HCT116 (cell line): ENCODE data around the gene FSIP1.

Experiments
- CEBPB ChIP-seq: IDR thresholded peaks from 2 replicates; pipeline ENCODE4 v1.6.1; 2012; ENCODE audit warnings: low read depth
- EZH2 ChIP-seq: fragments of 200-600 bp; sonication (generic); IDR thresholded peaks from 2 replicates; pipeline ENCODE4 v1.6.1; 2017; ENCODE audit warnings: antibody characterized with exemption, mixed run types
- EZH2phosphoT487 ChIP-seq: fragments of 200-600 bp; IDR thresholded peaks from 2 replicates; pipeline ENCODE4 v1.6.1; 2018; ENCODE audit warnings: antibody characterized with exemption, borderline replicate concordance
- FOSL1 ChIP-seq: IDR thresholded peaks from 2 replicates; pipeline ENCODE4 v1.6.1; 2012; ENCODE audit warnings: low read depth
- POLR2A ChIP-seq: IDR thresholded peaks from 2 replicates; pipeline ENCODE4 v1.7.0; 2011; ENCODE audit warnings: borderline replicate concordance; ENCODE audit not compliant: insufficient read depth, insufficient read length; ENCODE audit errors: extremely low read depth
- POLR2AphosphoS5 ChIP-seq: IDR thresholded peaks from 2 replicates; pipeline ENCODE4 v1.6.1; 2011; ENCODE audit warnings: mild to moderate bottlenecking, low read depth, low read length, moderate library complexity
- SIN3A ChIP-seq: IDR thresholded peaks from 2 replicates; pipeline ENCODE4 v1.6.1; 2012; ENCODE audit warnings: low read depth
- TCF7L2 ChIP-seq: IDR thresholded peaks from 2 replicates; pipeline ENCODE4 v1.7.0; 2011; ENCODE audit warnings: borderline replicate concordance, inconsistent platforms; ENCODE audit not compliant: insufficient read depth, insufficient read length; ENCODE audit errors: extremely low read depth
- YY1 ChIP-seq: IDR thresholded peaks from 2 replicates; pipeline ENCODE4 v1.6.1; 2011; ENCODE audit warnings: low read length, low read depth, moderate library complexity, mild to moderate bottlenecking; ENCODE audit not compliant: insufficient replicate concordance; ENCODE audit errors: extremely low read depth
- ZNF274 ChIP-seq: fragments of 200-500 bp; sonication (Bioruptor generic); IDR thresholded peaks from 2 replicates; pipeline ENCODE4 v1.6.1; 2014; ENCODE audit warnings: mild to moderate bottlenecking, low read depth, low read length, inconsistent platforms
- TF ChIP-seq, protein P1 (sequence below): IDR thresholded peaks from 2 replicates; pipeline ENCODE4 v1.6.1; 2012
- TF ChIP-seq, protein P2 (sequence below), 3 experiments: fragments of 200-600 bp in 1 of 3; sonication (generic) in 1 of 3; IDR thresholded peaks in 2 of 3; conservative IDR thresholded peaks in 1 of 3; 2 replicates each; pipeline ENCODE4 v1.5.1; 2012 to 2017; ENCODE audit warnings: low read depth in 2 of 3, low read length in 2 of 3, antibody characterized with exemption in 1 of 3, borderline replicate concordance in 1 of 3, control low read depth in 1 of 3, mild to moderate bottlenecking in 1 of 3, mixed read lengths in 1 of 3, mixed run types in 1 of 3, moderate library complexity in 1 of 3; ENCODE audit not compliant: insufficient read depth in 1 of 3
- TF ChIP-seq, protein P3 (sequence below): IDR thresholded peaks from 2 replicates; pipeline ENCODE4 v1.6.1; 2012; ENCODE audit warnings: low read depth
- TF ChIP-seq, protein P4 (sequence below): IDR thresholded peaks from 2 replicates; pipeline ENCODE4 v1.6.1; 2011; ENCODE audit warnings: mild to moderate bottlenecking, low read length, moderate library complexity; ENCODE audit not compliant: insufficient replicate concordance; ENCODE audit errors: extremely low read depth

DNA sequence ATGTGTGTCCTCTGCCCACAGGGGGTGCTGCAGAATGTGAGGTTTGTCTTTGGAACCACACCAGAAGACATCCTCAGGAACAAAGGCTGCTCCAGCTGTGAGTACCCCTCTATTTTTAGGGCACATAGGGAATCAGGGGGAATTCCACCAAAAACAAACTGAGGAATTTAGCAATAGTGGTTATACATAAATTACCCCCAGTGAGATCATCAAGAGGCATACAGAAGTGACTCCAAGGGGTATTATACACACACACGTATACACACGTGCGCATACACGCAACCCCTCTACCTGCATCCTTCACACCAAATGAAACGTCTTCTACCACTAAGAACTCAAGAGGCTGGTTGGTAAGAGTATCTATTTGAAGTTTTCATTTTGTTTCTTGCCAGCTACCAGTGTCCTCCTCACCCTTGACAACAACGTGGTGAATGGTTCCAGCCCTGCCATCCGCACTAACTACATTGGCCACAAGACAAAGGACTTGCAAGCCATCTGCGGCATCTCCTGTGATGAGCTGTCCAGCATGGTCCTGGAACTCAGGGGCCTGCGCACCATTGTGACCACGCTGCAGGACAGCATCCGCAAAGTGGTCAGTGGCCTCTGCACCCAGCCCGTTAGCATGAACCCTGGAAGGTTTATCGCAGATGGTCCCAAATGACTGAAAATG lies 198.9 kb downstream of the FSIP1 start:
- TF ChIP-seq, protein P1, sequence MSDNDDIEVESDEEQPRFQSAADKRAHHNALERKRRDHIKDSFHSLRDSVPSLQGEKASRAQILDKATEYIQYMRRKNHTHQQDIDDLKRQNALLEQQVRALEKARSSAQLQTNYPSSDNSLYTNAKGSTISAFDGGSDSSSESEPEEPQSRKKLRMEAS, result no peak
- TF ChIP-seq, protein P2, sequence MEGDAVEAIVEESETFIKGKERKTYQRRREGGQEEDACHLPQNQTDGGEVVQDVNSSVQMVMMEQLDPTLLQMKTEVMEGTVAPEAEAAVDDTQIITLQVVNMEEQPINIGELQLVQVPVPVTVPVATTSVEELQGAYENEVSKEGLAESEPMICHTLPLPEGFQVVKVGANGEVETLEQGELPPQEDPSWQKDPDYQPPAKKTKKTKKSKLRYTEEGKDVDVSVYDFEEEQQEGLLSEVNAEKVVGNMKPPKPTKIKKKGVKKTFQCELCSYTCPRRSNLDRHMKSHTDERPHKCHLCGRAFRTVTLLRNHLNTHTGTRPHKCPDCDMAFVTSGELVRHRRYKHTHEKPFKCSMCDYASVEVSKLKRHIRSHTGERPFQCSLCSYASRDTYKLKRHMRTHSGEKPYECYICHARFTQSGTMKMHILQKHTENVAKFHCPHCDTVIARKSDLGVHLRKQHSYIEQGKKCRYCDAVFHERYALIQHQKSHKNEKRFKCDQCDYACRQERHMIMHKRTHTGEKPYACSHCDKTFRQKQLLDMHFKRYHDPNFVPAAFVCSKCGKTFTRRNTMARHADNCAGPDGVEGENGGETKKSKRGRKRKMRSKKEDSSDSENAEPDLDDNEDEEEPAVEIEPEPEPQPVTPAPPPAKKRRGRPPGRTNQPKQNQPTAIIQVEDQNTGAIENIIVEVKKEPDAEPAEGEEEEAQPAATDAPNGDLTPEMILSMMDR (IDR thresholded peaks at IDR 0.05 in 2 of 3, conservative IDR thresholded peaks at IDR 0.05 in 1 of 3; ENCODE audit: borderline replicate concordance in 1 of 3, insufficient read depth in 1 of 3, low read depth in 2 of 3, low read length in 2 of 3), result peak in 2 of 3 experiments; percentile 28 to 47; a peak in 4 of 6 replicates
- TF ChIP-seq, protein P3, sequence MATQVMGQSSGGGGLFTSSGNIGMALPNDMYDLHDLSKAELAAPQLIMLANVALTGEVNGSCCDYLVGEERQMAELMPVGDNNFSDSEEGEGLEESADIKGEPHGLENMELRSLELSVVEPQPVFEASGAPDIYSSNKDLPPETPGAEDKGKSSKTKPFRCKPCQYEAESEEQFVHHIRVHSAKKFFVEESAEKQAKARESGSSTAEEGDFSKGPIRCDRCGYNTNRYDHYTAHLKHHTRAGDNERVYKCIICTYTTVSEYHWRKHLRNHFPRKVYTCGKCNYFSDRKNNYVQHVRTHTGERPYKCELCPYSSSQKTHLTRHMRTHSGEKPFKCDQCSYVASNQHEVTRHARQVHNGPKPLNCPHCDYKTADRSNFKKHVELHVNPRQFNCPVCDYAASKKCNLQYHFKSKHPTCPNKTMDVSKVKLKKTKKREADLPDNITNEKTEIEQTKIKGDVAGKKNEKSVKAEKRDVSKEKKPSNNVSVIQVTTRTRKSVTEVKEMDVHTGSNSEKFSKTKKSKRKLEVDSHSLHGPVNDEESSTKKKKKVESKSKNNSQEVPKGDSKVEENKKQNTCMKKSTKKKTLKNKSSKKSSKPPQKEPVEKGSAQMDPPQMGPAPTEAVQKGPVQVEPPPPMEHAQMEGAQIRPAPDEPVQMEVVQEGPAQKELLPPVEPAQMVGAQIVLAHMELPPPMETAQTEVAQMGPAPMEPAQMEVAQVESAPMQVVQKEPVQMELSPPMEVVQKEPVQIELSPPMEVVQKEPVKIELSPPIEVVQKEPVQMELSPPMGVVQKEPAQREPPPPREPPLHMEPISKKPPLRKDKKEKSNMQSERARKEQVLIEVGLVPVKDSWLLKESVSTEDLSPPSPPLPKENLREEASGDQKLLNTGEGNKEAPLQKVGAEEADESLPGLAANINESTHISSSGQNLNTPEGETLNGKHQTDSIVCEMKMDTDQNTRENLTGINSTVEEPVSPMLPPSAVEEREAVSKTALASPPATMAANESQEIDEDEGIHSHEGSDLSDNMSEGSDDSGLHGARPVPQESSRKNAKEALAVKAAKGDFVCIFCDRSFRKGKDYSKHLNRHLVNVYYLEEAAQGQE, result no peak
- TF ChIP-seq POLR2AphosphoS5, result no peak
- no peak for TF ChIP-seq TCF7L2
- TF ChIP-seq, protein P4, sequence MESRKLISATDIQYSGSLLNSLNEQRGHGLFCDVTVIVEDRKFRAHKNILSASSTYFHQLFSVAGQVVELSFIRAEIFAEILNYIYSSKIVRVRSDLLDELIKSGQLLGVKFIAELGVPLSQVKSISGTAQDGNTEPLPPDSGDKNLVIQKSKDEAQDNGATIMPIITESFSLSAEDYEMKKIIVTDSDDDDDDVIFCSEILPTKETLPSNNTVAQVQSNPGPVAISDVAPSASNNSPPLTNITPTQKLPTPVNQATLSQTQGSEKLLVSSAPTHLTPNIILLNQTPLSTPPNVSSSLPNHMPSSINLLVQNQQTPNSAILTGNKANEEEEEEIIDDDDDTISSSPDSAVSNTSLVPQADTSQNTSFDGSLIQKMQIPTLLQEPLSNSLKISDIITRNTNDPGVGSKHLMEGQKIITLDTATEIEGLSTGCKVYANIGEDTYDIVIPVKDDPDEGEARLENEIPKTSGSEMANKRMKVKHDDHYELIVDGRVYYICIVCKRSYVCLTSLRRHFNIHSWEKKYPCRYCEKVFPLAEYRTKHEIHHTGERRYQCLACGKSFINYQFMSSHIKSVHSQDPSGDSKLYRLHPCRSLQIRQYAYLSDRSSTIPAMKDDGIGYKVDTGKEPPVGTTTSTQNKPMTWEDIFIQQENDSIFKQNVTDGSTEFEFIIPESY, result no peak
- TF ChIP-seq EZH2, result no peak
- TF ChIP-seq FOSL1, result no peak
- no peak for TF ChIP-seq POLR2A
- TF ChIP-seq CEBPB, result no peak
- TF ChIP-seq EZH2phosphoT487, result no peak
- TF ChIP-seq ZNF274, result no peak
- no peak for TF ChIP-seq SIN3A
- TF ChIP-seq YY1, result no peak
